K562 (cell line): ENCODE data around the gene EML3. TPM values are rescaled to one million over a fixed set of nuclear protein-coding genes. Genes with fewer than 3 reads are reported as not detected.

Experiments
- FOXJ2 ChIP-seq: fragments of 200-800 bp; sonication (Bioruptor generic); IDR thresholded peaks from 2 replicates; pipeline ENCODE4 v1.6.1; 2016; ENCODE audit warnings: missing genetic modification characterization, missing compliant biosample characterization
- HNRNPLL ChIP-seq: fragments of 200-400 bp; formaldehyde crosslinking; IDR thresholded peaks from 2 replicates; pipeline ENCODE4 v1.6.1; 2017; ENCODE audit warnings: low read length, low read depth, mild to moderate bottlenecking; ENCODE audit not compliant: poor library complexity, severe bottlenecking
- KDM5B ChIP-seq: fragments of 200-600 bp; sonication (generic); IDR thresholded peaks from 2 replicates; pipeline ENCODE4 v1.6.1; 2012; ENCODE audit warnings: low read depth, mild to moderate bottlenecking, moderate library complexity, low read length, control low read depth, inconsistent platforms; ENCODE audit not compliant: insufficient replicate concordance
- MCM7 ChIP-seq, 2 experiments: fragments of 450-650 bp; IDR thresholded peaks; 2 replicates each; pipeline ENCODE4 v1.6.1; 2016 to 2018
- NONO ChIP-seq, 2 experiments: fragments of 200-400 bp in 1 of 2; fragments of 450-650 bp in 1 of 2; formaldehyde crosslinking in 1 of 2; IDR thresholded peaks; 2 replicates each; pipeline ENCODE4 v1.6.1; 2017; ENCODE audit warnings: low read depth in 2 of 2, mild to moderate bottlenecking in 2 of 2, moderate library complexity in 2 of 2, low read length in 1 of 2
- RBM14 ChIP-seq: fragments of 200-400 bp; formaldehyde crosslinking; IDR thresholded peaks from 2 replicates; pipeline ENCODE4 v1.6.1; 2018; ENCODE audit warnings: low read depth, mild to moderate bottlenecking, low read length, moderate library complexity, borderline replicate concordance; ENCODE audit not compliant: insufficient read depth
- ZC3H4 ChIP-seq: sonication (generic); formaldehyde crosslinking; IDR thresholded peaks from 2 replicates; pipeline ENCODE4 v1.9.0; 2021; ENCODE audit warnings: missing genetic modification reagents, borderline replicate concordance
- ZNF785 ChIP-seq: fragments of 250-450 bp; sonication (Bioruptor Pico); IDR thresholded peaks from 2 replicates; pipeline ENCODE4 v1.4.0; 2020; ENCODE audit warnings: mild to moderate bottlenecking
- polyA plus RNA-seq, 8 experiments: library from polyadenylated mRNA; depleted of rRNA in 4 of 8; stranded (reverse) in 5 of 8; unstranded in 3 of 8; fragments of >200 nt; fragmentation: Nextera tagmentation in 2 of 8; fragmentation: Illumina TruSeq in 1 of 8; extraction: Ambion mirVana in 2 of 8; extraction: Trizol in 1 of 8; gene quantifications; 2 replicates each; pipeline versions ENCODE4 v1.2.1 to v1.2.3, GENCODE V29; 2011 to 2014; ENCODE audit warnings: inconsistent platforms in 1 of 8, missing spikeins in 1 of 8
- total RNA-seq, 7 experiments: library from RNA; depleted of rRNA in 6 of 7; stranded (reverse); fragments of >200 nt in 6 of 7; fragmentation: Illumina TruSeq in 2 of 7; extraction: Trizol in 2 of 7; gene quantifications; 2 replicates each; pipeline versions ENCODE4 v1.2.1 to v1.2.3, GENCODE V29; 2011 to 2021; ENCODE audit warnings: low replicate concordance in 1 of 7
- TF ChIP-seq, protein P1 (sequence below): sonication (generic); formaldehyde crosslinking; IDR thresholded peaks from 2 replicates; pipeline ENCODE4 v1.8.1; 2023; ENCODE audit warnings: mild to moderate bottlenecking, missing genetic modification reagents, moderate library complexity
- TF ChIP-seq, protein P2 (sequence below): fragments of 150-350 bp; conservative IDR thresholded peaks from 2 replicates; pipeline ENCODE4 v1.6.1; 2014; ENCODE audit warnings: low read length
- TF ChIP-seq, protein P3 (sequence below), 3 experiments: fragments of 200-800 bp in 1 of 3; fragments of 250-450 bp in 1 of 3; fragments of 450-650 bp in 1 of 3; sonication (Bioruptor Pico) in 1 of 3; sonication (Bioruptor generic) in 1 of 3; formaldehyde crosslinking in 1 of 3; IDR thresholded peaks; 2 replicates each; pipeline versions ENCODE4 v1.6.1 to v1.8.0; 2016 to 2022; ENCODE audit warnings: mild to moderate bottlenecking in 2 of 3, missing genetic modification characterization in 2 of 3, missing compliant biosample characterization in 1 of 3, moderate library complexity in 1 of 3
- TF ChIP-seq, protein P4 (sequence below): sonication (generic); formaldehyde crosslinking; IDR thresholded peaks from 2 replicates; pipeline ENCODE4 v1.8.1; 2023; ENCODE audit warnings: mild to moderate bottlenecking, missing genetic modification reagents
- TF ChIP-seq, protein P5 (sequence below): fragments of 450-650 bp; IDR thresholded peaks from 2 replicates; pipeline ENCODE4 v1.6.1; 2014; ENCODE audit warnings: low read depth, mild to moderate bottlenecking, moderate library complexity, borderline replicate concordance

The EML3 gene
- total and polyA plus RNA-seq, 9 of the 15 experiments (the other 6 are each of a cell fraction or from before 2014, with no cell fraction given), result 0.32 to 90.5 (median 26.4) TPM

DNA sequence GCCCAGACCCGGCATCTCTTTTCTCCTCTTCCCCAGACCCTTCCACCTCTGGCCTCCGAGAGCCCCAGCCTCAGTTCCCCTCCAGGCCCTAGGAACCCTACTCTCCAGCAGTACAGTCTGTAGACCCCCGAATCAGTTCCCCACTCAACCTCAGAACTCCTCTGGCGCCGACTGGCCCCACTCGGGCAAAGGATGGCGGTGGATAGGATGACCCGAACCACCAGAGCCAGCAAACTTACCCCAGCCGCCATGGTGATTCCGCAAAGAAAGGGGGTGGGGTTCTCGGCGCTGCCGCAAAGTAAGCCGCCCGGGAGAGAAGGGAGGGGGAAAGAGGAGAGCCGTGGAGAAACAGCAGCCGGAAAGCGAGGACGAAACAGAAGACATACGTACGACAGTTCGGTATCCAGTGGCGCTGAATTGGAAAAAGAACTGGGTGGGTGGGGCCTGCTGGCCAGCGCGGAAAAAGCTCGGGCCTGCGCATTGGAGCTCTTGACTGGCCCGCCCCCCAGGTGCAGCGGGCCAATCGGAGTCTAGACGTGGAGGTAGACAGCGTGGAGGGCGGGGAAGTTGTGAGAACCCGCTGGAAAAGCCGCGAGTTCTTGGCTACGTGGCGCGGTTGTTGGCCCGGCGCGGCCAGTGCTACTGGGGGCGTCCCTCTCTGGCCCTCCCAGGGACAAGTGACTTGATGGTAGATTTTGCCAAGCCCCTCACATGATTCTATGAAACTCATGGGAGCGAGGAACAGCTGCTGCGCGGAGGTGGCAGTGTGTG, 38.8 kb downstream of the EML3 start, which contains the start of gene EEF1G (continued):
- TF ChIP-seq, protein P1, sequence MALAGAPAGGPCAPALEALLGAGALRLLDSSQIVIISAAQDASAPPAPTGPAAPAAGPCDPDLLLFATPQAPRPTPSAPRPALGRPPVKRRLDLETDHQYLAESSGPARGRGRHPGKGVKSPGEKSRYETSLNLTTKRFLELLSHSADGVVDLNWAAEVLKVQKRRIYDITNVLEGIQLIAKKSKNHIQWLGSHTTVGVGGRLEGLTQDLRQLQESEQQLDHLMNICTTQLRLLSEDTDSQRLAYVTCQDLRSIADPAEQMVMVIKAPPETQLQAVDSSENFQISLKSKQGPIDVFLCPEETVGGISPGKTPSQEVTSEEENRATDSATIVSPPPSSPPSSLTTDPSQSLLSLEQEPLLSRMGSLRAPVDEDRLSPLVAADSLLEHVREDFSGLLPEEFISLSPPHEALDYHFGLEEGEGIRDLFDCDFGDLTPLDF (CRISPR knock-in tag), result 0 out of 2 replicates have a peak, but pooled peaks have one; percentile 34
- TF ChIP-seq, protein P2, sequence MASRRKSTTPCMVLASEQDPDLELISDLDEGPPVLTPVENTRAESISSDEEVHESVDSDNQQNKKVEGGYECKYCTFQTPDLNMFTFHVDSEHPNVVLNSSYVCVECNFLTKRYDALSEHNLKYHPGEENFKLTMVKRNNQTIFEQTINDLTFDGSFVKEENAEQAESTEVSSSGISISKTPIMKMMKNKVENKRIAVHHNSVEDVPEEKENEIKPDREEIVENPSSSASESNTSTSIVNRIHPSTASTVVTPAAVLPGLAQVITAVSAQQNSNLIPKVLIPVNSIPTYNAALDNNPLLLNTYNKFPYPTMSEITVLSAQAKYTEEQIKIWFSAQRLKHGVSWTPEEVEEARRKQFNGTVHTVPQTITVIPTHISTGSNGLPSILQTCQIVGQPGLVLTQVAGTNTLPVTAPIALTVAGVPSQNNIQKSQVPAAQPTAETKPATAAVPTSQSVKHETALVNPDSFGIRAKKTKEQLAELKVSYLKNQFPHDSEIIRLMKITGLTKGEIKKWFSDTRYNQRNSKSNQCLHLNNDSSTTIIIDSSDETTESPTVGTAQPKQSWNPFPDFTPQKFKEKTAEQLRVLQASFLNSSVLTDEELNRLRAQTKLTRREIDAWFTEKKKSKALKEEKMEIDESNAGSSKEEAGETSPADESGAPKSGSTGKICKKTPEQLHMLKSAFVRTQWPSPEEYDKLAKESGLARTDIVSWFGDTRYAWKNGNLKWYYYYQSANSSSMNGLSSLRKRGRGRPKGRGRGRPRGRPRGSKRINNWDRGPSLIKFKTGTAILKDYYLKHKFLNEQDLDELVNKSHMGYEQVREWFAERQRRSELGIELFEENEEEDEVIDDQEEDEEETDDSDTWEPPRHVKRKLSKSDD, result 0 out of 2 replicates have a peak, but pooled peaks have one; percentile 16
- TF ChIP-seq ZC3H4 (CRISPR knock-in tag) (no peak), FOXJ2 (tag) (peak; percentile 72; the same call in 1 of the 2 replicates), NONO (IDR thresholded peaks at IDR 0.05; ENCODE audit: low read depth in 2 of 2, low read length in 1 of 2) (peak in 1 of 2 experiments; percentile 41; a peak in 1 of 4 replicates), ZNF785 (CRISPR knock-in tag) (no peak), MCM7 (IDR thresholded peaks at IDR 0.05) (no peak), HNRNPLL (peak; percentile 94), RBM14 (no peak), KDM5B (peak; percentile 90)
- TF ChIP-seq, protein P3, sequence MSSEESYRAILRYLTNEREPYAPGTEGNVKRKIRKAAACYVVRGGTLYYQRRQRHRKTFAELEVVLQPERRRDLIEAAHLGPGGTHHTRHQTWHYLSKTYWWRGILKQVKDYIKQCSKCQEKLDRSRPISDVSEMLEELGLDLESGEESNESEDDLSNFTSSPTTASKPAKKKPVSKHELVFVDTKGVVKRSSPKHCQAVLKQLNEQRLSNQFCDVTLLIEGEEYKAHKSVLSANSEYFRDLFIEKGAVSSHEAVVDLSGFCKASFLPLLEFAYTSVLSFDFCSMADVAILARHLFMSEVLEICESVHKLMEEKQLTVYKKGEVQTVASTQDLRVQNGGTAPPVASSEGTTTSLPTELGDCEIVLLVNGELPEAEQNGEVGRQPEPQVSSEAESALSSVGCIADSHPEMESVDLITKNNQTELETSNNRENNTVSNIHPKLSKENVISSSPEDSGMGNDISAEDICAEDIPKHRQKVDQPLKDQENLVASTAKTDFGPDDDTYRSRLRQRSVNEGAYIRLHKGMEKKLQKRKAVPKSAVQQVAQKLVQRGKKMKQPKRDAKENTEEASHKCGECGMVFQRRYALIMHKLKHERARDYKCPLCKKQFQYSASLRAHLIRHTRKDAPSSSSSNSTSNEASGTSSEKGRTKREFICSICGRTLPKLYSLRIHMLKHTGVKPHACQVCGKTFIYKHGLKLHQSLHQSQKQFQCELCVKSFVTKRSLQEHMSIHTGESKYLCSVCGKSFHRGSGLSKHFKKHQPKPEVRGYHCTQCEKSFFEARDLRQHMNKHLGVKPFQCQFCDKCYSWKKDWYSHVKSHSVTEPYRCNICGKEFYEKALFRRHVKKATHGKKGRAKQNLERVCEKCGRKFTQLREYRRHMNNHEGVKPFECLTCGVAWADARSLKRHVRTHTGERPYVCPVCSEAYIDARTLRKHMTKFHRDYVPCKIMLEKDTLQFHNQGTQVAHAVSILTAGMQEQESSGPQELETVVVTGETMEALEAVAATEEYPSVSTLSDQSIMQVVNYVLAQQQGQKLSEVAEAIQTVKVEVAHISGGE (CRISPR knock-in tag; IDR thresholded peaks at IDR 0.05), result peak in 1 of 3 experiments; percentile 68; a peak in 1 of 6 replicates
- TF ChIP-seq, protein P4, sequence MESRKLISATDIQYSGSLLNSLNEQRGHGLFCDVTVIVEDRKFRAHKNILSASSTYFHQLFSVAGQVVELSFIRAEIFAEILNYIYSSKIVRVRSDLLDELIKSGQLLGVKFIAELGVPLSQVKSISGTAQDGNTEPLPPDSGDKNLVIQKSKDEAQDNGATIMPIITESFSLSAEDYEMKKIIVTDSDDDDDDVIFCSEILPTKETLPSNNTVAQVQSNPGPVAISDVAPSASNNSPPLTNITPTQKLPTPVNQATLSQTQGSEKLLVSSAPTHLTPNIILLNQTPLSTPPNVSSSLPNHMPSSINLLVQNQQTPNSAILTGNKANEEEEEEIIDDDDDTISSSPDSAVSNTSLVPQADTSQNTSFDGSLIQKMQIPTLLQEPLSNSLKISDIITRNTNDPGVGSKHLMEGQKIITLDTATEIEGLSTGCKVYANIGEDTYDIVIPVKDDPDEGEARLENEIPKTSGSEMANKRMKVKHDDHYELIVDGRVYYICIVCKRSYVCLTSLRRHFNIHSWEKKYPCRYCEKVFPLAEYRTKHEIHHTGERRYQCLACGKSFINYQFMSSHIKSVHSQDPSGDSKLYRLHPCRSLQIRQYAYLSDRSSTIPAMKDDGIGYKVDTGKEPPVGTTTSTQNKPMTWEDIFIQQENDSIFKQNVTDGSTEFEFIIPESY, result peak; percentile 67; the same call in 1 of the 2 replicates
- TF ChIP-seq, protein P5, sequence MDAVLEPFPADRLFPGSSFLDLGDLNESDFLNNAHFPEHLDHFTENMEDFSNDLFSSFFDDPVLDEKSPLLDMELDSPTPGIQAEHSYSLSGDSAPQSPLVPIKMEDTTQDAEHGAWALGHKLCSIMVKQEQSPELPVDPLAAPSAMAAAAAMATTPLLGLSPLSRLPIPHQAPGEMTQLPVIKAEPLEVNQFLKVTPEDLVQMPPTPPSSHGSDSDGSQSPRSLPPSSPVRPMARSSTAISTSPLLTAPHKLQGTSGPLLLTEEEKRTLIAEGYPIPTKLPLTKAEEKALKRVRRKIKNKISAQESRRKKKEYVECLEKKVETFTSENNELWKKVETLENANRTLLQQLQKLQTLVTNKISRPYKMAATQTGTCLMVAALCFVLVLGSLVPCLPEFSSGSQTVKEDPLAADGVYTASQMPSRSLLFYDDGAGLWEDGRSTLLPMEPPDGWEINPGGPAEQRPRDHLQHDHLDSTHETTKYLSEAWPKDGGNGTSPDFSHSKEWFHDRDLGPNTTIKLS, result peak; percentile 100
